Upper lobe of right lung (tissue), 1 donor: ENCODE results near the gene SMAD6. TPM values are rescaled to one million over a fixed set of nuclear protein-coding genes. Genes with fewer than 3 reads are reported as not detected.

ENCODE experiments used
- ATAC-seq: fragments of 200-7000 bp; cut with Tn5 transposase; one replicate; pipeline ENCODE4 v1.9.1; 2020; ENCODE audit warnings: mild to moderate bottlenecking, moderate library complexity
- DNase-seq: peaks from one replicate; pipeline ENCODE4 v3.0.0-alpha.2; 2020
- H3K27ac ChIP-seq: fragments of 200-600 bp; one replicate; pipeline ENCODE4 v1.8.0; 2022
- H3K27me3 ChIP-seq: fragments of 200-600 bp; one replicate; pipeline ENCODE4 v1.8.0; 2022; ENCODE audit warnings: mild to moderate bottlenecking
- H3K36me3 ChIP-seq: fragments of 200-600 bp; one replicate; pipeline ENCODE4 v1.8.0; 2022
- H3K4me1 ChIP-seq: fragments of 200-600 bp; one replicate; pipeline ENCODE4 v1.8.0; 2022
- H3K4me3 ChIP-seq: fragments of 200-600 bp; one replicate; pipeline ENCODE4 v1.8.0; 2022; ENCODE audit warnings: mild to moderate bottlenecking
- H3K9me3 ChIP-seq: fragments of 200-600 bp; one replicate; pipeline ENCODE4 v1.8.0; 2022
- intact Hi-C: fragments of 100-400 bp; cut with DNase I; formaldehyde crosslinking; loops from one replicate; pipeline ENCODE4 v1.11.0; 2022
- total RNA-seq: library from RNA; stranded (reverse); fragmentation: NEBNext Ultra II Directional; extraction: Animal tissue kit (Norgen Biotek cat#: 25700); gene quantifications from one replicate; pipeline ENCODE4 v1.2.1, GENCODE V29; 2021
- TF ChIP-seq, protein P1 (sequence below): fragments of 200-600 bp; IDR thresholded peaks from one replicate; pipeline ENCODE4 v1.8.0; 2022; ENCODE audit warnings: antibody characterized with exemption
- donor health status: DM: no; HTN: yes; CAD: no; lungs with severe emphysema.

SMAD6 gene
- total RNA-seq, 1 donor from 2014 or later: 167 TPM

DNA sequence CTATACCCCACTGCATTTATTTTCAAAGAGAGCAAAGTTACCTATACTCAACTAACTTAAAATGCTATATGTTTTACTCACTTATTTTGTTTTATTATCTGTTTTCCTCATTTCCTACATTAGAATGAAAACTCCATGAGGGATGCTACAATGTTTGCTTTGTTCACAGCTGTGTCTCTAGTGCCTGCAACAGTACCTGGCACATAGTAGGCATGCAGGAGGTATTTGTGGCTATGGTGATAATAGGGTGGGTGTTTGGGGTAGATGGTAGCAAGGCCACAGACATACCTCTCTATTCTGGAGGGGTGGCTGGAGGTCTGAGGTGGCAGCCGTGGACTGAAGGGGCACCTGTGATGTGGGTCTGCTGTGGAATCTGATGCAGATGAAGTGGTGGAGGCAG, 24.7 kb upstream of the SMAD6 start:
- Histone ChIP-seq H3K36me3 (no peaks in the 10 kb centered on the region), H3K4me3 (no peak overlapping the region), H3K27me3 (no peaks in the 10 kb centered on the region), H3K4me1 (peaks cover 7% of the 10 kb centered on the region), H3K9me3 (no peaks in the 10 kb centered on the region), H3K27ac (no peak overlapping the region)
- ATAC-seq (no peak), DNase-seq (no peak)
- intact Hi-C loops: no loop called here
- TF ChIP-seq, protein P1, sequence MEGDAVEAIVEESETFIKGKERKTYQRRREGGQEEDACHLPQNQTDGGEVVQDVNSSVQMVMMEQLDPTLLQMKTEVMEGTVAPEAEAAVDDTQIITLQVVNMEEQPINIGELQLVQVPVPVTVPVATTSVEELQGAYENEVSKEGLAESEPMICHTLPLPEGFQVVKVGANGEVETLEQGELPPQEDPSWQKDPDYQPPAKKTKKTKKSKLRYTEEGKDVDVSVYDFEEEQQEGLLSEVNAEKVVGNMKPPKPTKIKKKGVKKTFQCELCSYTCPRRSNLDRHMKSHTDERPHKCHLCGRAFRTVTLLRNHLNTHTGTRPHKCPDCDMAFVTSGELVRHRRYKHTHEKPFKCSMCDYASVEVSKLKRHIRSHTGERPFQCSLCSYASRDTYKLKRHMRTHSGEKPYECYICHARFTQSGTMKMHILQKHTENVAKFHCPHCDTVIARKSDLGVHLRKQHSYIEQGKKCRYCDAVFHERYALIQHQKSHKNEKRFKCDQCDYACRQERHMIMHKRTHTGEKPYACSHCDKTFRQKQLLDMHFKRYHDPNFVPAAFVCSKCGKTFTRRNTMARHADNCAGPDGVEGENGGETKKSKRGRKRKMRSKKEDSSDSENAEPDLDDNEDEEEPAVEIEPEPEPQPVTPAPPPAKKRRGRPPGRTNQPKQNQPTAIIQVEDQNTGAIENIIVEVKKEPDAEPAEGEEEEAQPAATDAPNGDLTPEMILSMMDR: no peak

DNA sequence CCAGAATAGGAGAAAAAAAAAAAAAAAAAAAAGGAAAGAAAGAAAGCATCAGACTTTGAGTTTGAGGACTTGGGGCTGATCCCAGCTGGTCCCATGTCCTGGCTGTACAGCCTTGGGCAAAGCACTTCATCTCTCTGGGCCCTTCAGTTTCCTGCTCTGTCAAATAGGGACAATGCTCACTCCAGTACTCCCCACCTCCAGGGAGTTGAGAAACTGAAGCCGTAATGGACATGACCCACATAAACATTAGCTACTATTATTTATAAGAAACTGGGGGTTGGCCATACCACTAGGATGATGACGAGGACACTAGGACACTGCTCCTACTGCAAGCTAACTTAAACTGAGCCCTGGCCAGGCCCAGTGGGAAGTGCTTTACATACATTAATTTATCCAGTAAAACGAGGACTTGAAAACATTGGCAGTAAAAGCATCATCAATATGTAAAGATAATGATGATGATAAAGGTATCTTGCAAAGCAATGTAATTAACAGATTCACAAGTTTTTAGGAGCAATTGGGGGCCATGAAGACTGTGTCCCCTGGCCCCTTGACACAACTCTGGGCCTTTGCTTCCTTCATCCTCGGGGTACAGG, 22.9 kb upstream of the SMAD6 start:
- TF ChIP-seq, protein P1: no peak
- no peaks in the 10 kb centered on the region for H3K36me3 ChIP-seq
- H3K4me3 ChIP-seq: no peak overlapping the region
- H3K27me3 ChIP-seq: no peaks in the 10 kb centered on the region
- ATAC-seq: no peak
- peaks cover 7% of the 10 kb centered on the region for H3K4me1 ChIP-seq
- peak overlapping the region; percentile 24 for H3K27ac ChIP-seq
- intact Hi-C loops: no loop called here
- DNase-seq: no peak
- H3K9me3 ChIP-seq: no peaks in the 10 kb centered on the region

DNA sequence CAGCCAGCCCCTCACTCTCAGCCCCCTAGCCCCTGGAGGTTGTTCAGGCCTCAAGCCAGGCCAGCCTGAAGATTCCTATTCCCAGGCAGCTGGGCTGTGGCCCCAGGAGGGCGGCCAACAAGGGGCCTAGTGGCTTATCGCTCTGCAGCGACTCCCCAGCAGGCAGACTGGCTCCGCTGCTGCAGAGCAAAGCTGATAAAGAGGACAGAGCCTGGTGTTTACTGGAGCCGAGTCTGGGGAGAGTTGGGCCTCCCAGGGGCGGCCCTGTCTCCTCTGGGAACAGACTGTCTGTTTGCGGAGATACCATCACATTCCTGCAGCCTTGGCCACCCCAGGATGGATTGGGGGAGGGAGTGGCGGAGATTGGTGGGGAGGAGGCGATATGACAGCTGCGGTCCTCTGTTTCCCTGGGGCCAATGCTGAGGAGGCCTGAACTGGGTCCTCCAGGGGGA, 22.4 kb upstream of the SMAD6 start:
- H3K27me3 ChIP-seq: no peaks in the 10 kb centered on the region
- no peaks in the 10 kb centered on the region for H3K36me3 ChIP-seq
- intact Hi-C loops: no loop called here
- H3K4me3 ChIP-seq: no peak overlapping the region
- peak overlapping the region; percentile 24 for H3K27ac ChIP-seq
- DNase-seq (no peak), ATAC-seq (no peak)
- peaks cover 7% of the 10 kb centered on the region for H3K4me1 ChIP-seq
- no peaks in the 10 kb centered on the region for H3K9me3 ChIP-seq
- TF ChIP-seq, protein P1: no peak

DNA sequence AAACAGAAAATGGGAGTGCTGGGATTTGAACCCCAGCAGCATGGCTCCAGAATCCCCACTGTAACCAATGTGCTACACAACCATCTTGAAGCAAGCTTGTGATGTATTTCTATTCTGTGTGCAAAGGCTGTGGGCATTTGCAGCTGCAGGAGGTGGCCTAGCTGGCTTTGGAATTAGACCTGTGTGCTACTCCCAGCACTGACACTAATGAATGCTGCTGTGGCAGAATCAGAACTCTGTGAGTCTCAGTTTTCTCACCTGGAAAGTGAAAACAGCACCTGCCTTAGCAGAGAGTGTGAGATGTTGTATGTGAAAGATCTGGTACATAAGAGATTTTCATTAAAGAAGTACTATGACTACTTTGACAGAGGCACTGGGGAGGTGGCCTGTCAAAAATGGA, 21.5 kb upstream of the SMAD6 start:
- H3K4me3 ChIP-seq: no peak overlapping the region
- no peaks in the 10 kb centered on the region for H3K36me3 ChIP-seq
- no peak overlapping the region for H3K27ac ChIP-seq
- DNase-seq: no peak
- TF ChIP-seq, protein P1: no peak
- intact Hi-C loops: no loop called here
- H3K4me1 ChIP-seq: peaks cover 7% of the 10 kb centered on the region
- H3K27me3 ChIP-seq: no peaks in the 10 kb centered on the region
- H3K9me3 ChIP-seq: no peaks in the 10 kb centered on the region
- ATAC-seq: no peak

DNA sequence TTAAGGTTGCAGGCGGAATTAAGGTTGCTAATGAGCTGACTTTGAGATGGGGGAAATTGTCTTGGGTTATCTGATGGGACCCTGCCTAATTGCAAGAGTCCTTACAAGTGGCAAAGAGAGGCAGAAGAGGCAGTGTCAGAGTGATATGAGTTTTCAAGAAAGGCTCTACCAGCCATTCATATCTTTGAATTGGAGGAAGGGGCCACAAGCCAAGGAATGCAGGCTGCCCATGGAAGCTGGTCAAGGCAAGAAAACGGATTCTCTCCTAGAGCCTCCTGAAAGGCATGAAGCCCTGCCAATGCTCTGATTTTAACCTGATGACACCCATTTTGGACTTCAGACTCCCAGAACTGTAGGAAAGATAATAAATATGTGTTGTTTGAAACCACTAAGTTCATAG, 20.6 kb upstream of the SMAD6 start:
- Histone ChIP-seq H3K36me3 (no peaks in the 10 kb centered on the region), H3K27me3 (no peaks in the 10 kb centered on the region), H3K4me1 (peaks cover 7% of the 10 kb centered on the region), H3K4me3 (no peak overlapping the region), H3K9me3 (no peaks in the 10 kb centered on the region), H3K27ac (no peak overlapping the region)
- intact Hi-C loops: no loop called here
- ATAC-seq (no peak), DNase-seq (no peak)
- TF ChIP-seq, protein P1: no peak

- intact Hi-C loops: no loop called here
These were observed 19.8 kb upstream of the SMAD6 start for GRCh38 chr15:66682246-66682645.

More at GRCh38 chr15:66682246-66682645, 19.8 kb upstream of the SMAD6 start:
- Histone ChIP-seq H3K4me3 (no peak overlapping the region), H3K9me3 (no peaks in the 10 kb centered on the region), H3K4me1 (peaks cover 7% of the 10 kb centered on the region), H3K27me3 (no peaks in the 10 kb centered on the region), H3K36me3 (no peaks in the 10 kb centered on the region), H3K27ac (no peak overlapping the region)
- ATAC-seq (no peak), DNase-seq (no peak)
- TF ChIP-seq, protein P1: no peak
